Coronary artery (tissue), 2 donors: ENCODE results near the gene DCP2.

Experiments used
- DNase-seq: peaks from one replicate; pipeline ENCODE4 v3.0.0-alpha.2; 2017; ENCODE audit warnings: low spot score
- H3K27ac ChIP-seq, 2 donors: fragments of 200-600 bp; sonication (generic); one replicate each; pipeline ENCODE4 v1.5.1; 2016 to 2019
- H3K4me3 ChIP-seq: fragments of 200-600 bp; sonication (generic); 2 replicates; pipeline ENCODE4 v1.5.1; 2016; ENCODE audit warnings: mild to moderate bottlenecking, moderate library complexity
- CTCF ChIP-seq: fragments of 200-600 bp; sonication (generic); IDR thresholded peaks from one replicate; pipeline ENCODE4 v1.5.1; 2019; ENCODE audit warnings: antibody characterized with exemption

The DCP2 gene

DNA sequence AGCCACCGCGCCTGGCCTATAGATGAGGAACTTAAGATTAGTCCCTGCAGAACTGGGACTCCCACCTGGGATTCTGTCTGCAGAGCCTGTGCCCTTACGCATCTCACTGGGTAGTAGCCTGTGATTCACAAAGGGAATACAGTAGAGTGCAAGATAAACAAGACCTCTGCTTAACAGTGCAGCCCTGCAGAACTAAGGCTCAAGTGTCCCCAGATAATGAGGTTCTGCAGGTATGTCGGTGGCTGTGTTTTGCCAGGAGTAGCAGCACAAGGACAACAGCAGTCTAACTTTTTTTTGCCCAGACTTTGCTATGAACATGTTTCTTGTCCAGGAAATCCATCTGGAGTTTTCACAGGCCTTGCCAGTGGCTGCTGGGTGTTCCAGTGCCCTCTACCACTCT, 59.7 kb downstream of the DCP2 start:
- H3K4me3 ChIP-seq = no peak overlapping the region
- no peak for TF ChIP-seq CTCF
- H3K27ac ChIP-seq = no peak overlapping the region
- no peak for DNase-seq

GRCh38 chr5:113036826-113037225, 60.2 kb downstream of the DCP2 start:
- no peak for DNase-seq
- Histone ChIP-seq H3K27ac (no peak overlapping the region), H3K4me3 (no peak overlapping the region)
- no peak for TF ChIP-seq CTCF

GRCh38 chr5:113038136-113038535, 61.5 kb downstream of the DCP2 start:
- DNase-seq = no peak
- Histone ChIP-seq H3K27ac (no peak overlapping the region), H3K4me3 (no peak overlapping the region)
- no peak for TF ChIP-seq CTCF

- H3K4me3 ChIP-seq = no peak overlapping the region
- no peak overlapping the region for H3K27ac ChIP-seq
- no peak for DNase-seq
- TF ChIP-seq CTCF = no peak
Observed at GRCh38 chr5:113038714-113039113, 62.1 kb downstream of the DCP2 start.

DNA sequence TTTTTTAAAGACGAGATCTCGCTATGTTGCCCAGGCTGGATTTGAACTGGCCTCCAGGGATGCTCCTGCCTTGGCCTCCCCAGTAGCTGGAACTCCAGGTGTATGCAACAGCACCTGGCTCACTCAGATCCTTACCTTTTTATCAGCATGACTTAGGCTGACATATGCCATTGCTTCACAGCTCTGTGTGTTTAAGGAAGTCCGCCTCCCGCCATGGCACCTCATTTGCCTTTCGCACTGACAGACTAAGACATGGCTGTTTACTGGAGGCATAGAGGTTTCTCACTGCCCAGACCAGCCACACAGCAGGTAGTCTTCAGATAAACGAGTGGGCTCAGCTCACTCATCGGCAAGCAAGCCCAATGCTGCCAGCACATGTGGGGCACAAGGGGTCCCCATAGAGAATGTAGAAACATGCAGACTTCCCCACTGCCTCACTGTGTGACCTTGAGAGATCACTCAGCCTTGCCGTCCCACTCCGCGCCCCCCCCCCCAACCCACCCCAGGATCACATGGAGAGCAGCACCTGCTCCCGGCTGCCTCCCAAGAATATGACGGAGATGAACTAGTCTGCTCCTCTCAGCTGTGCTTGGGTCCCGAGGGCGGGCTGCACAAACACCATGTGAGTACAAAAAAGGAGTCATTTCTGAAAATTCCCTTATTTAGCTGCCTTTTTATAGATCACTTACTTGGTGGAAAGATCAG, 62.8 kb downstream of the DCP2 start:
- H3K27ac ChIP-seq = no peak overlapping the region
- no peak overlapping the region for H3K4me3 ChIP-seq
- DNase-seq = no peak
- no peak for TF ChIP-seq CTCF

DNA sequence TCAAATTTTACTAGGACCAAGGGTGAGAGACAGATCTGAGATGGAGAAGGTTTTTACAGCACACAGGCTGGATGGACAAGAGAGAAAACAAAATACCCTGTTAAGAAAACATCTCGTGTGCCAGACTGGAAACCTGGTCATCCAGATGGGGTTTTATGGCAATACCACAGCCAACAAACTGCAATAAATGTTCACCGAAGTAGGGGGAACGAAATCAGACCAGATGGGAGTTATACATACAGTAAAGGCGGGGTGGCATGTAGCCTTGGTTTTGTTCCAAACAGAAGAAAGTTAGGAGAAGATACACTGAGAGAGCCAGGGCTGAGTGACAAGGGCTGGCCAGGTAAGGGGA, 63.3 kb downstream of the DCP2 start:
- H3K4me3 ChIP-seq = no peak overlapping the region
- no peak for DNase-seq
- no peak for TF ChIP-seq CTCF
- H3K27ac ChIP-seq = no peak overlapping the region

GRCh38 chr5:113040672-113041260, 64.2 kb downstream of the DCP2 start:
- no peak for TF ChIP-seq CTCF
- DNase-seq = peak; percentile 43
- H3K27ac ChIP-seq = no peak overlapping the region
- no peak overlapping the region for H3K4me3 ChIP-seq
